HG03521 (cell line): ENCODE data around the gene NPHP1.
"Not testable (repeated sequence)": the region's sequence is repeated elsewhere in the genome, so short reads cannot be mapped to it uniquely, and the experiment has no call there.

Source experiments
- ATAC-seq: cut with Tn5 transposase; IDR thresholded peaks from one replicate; pipeline ENCODE4 v1.9.1; 2021; ENCODE audit warnings: mild to moderate bottlenecking, moderate library complexity; ENCODE audit not compliant: unreplicated experiment

Gene NPHP1

GRCh38 chr2:110198016-110198415, 6.8 kb downstream of the NPHP1 start:
- ATAC-seq = no peak

- no peak for ATAC-seq
Measured at GRCh38 chr2:110197452-110197851, 7.4 kb downstream of the NPHP1 start.

DNA sequence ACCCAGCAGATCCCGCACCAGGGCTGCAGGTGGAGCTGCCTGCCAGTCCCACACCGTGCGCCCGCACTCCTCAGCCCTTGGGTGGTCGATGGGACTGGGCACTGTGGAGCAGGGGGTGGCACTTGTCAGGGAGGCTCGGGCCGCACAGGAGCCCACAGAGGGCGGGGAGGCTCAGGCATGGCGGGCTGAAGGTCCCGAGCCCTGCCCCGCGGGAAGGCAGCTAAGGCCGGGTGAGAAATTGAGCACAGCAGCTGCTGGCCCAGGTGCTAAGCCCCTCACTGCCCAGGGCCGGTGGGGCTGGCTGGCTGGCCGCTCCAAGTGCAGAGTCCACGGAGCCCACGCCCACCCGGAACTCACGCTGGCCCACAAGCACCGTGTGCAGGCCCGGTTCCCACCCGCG, 14.6 kb downstream of the NPHP1 start:
- not testable (repeated sequence) for ATAC-seq

- no peak for ATAC-seq
Measured at GRCh38 chr2:110182449-110182848, 22.4 kb downstream of the NPHP1 start.

DNA sequence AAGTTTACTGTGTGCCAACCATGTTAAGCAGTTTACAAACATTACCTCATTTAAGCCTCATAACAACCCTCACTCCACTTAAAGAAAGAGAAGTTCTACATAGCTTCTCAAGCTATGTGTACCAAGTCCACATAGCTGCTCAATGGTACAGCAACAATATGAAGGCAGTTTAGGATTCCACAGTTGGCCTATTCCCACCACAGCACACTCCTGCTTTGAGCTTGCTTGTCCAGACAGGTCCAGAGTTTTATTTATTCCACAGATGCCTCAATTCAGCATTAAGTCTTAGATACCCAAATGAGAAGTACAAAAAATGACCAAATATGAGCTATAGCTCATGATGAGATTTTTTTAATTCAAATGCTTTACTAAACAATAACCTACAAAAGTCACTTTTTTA, 24.8 kb downstream of the NPHP1 start:
- no peak for ATAC-seq

DNA sequence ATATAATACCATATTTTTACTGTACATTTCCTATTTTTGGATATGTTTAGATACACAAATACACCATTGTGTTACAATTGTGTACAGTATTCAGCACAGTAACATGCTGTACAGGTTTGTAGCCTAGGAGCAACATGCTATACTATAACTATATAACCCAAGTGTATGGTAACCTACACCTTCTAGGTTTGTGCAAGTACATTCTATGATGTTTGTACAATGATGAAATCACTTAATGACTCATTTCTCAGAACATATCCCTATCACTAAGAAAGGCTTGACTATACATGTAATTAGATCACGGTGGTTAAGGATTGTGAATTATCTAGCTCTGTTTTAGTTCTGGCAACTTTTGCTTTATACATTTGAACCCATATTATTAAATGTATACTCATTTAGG, 31.3 kb downstream of the NPHP1 start:
- no peak for ATAC-seq

DNA sequence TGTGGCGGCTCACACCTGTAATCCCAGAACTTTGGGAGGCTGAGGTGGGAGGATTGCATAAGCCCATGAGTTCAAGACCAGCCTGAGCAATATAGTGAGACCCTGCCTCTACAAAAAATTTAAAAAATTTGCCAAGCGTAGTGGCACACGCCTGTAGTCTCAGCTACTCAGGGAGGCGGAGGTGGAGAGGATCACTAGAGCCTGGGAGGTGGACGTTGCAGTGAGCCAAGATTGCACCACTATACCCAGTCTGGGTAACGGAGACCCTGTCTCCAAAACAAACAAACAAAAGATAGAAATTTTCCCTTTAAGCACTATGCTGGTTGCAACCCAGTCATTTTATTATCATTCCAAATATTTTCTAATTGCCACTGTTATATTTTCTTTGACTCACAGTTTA, 32.3 kb downstream of the NPHP1 start:
- ATAC-seq = no peak

DNA sequence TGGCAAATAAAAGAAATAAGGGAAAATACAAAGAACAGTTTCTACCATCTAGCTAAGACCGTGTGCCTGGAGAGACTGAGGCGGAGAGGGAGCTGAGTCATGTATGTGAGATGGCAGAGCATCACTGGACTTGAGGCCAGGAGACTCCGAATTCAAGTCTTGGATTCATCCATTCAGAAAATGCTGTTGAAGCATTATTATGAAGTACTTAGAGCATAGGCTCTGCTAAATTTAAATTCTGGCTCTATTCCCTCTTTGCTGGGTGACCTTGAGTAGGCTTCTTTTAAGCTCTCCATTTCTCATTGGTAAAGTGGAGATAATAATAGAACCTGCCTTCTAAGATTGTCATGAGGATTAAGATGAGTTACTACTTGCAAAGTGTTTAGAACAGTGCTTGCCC, 34.7 kb downstream of the NPHP1 start:
- ATAC-seq = no peak

- no peak for ATAC-seq
Measured at GRCh38 chr2:110167326-110168000, 37.4 kb downstream of the NPHP1 start.

DNA sequence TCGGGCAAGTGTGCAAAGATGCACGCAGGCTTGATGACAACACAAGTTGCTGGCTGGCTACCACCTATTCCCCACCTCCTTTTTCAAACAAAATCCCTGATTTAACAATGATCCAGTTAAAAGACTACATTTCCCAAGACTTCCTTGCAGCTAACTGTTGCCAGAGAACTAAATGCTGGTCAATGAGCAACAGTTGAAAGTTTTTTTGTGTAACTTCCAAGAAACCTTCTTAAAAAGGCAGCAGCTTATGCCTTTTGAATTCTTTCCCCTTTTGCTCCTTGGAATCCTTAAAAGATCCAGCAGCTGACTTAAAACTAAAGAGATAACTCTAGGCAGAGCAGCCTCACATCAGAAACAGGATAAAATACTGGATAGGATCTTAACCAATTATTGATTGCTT, 38.5 kb downstream of the NPHP1 start:
- ATAC-seq = no peak

DNA sequence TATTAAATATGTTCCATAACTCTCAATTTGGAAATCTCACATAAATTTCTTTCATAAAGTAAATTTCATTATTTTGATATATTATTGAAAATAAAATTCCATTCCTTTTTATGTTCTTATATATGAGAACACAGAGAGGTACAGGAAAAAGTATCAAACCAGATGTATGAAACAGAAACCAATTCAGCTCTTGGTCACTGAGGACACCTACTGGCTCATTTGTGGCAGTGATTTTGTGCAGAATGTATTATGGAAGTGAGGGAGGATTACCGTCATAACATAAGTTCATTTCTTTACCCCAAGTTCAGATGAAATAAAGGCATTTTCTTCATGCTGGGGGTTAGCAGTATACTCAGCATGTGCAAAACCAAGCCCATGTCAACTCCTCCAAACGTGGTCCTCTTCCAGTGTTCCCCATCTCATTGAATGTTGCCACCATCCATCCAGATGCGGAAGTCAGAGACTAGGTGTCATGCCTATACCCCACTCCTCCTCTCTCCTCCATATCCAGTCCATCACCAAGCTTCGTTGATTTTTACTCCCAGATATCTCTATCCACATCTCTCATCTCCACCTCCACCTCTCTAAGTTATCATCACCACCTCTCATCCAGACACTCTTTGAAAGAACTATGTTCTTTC, 47.5 kb downstream of the NPHP1 start:
- peak; percentile 67 for ATAC-seq

GRCh38 chr2:110154828-110155227, 50.0 kb downstream of the NPHP1 start:
- not testable (repeated sequence) for ATAC-seq

GRCh38 chr2:110154188-110154587, 50.6 kb downstream of the NPHP1 start:
- not testable (repeated sequence) for ATAC-seq

DNA sequence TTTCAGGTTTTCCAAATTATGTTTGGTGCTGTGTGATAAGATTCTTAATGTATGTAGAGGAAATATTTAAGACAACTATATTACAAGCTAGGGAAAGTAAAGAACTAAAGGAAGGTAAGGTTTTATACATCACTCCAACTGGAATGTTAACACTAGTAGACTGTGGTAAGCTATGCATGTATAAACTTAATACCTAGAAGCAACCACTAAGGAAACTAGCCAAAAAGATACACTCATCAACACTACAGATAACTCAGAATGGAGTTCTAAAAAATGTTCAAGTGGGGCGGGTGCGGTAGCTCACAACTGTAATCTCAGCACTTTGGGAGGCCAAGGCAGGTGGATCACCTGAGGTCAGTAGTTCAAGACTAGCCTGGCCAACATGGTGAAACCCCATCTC, 51.4 kb downstream of the NPHP1 start:
- ATAC-seq = no peak

- ATAC-seq = no peak
Measured at GRCh38 chr2:110152943-110153342, 51.9 kb downstream of the NPHP1 start.

GRCh38 chr2:110149330-110150220, 55.2 kb downstream of the NPHP1 start:
- ATAC-seq = no peak

- ATAC-seq = no peak
Measured at GRCh38 chr2:110146945-110147332, 57.9 kb downstream of the NPHP1 start.

DNA sequence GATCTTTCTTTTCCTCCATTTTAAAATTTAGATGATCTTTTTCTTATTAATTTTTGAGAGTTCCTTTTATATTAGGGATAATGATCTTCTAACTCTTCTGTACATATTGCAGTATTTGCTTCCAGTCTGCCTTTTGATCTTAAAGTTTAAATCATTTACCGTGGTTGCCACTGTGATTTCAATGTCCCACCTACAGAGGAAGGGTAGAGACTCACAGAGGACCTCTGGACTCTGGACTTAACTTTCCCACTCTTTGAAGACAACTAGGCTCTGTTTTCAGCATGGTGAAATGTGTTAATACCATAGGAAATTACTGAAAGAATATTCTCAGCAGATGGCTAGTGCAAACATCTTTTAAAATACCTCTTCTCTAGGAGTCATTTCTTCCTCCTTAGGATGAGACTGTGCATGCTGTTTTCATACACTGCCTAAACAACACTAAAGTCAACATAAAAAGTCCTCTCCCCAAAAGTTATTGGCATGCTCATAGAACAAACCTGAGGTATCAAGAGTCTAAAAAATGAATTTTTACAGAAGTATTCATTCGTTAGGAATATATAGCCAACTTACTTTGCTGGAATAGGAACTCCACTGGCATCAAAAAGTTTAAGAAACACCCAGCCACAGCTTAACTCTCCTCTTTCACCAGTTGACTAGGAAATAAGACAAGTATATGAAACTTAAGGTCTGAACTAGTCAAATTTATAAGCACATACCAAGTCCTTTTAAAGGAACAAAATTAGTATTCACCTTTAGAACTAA, 58.4 kb downstream of the NPHP1 start:
- no peak for ATAC-seq

GRCh38 chr2:110143982-110144381, 60.8 kb downstream of the NPHP1 start:
- peak; percentile 56 for ATAC-seq

DNA sequence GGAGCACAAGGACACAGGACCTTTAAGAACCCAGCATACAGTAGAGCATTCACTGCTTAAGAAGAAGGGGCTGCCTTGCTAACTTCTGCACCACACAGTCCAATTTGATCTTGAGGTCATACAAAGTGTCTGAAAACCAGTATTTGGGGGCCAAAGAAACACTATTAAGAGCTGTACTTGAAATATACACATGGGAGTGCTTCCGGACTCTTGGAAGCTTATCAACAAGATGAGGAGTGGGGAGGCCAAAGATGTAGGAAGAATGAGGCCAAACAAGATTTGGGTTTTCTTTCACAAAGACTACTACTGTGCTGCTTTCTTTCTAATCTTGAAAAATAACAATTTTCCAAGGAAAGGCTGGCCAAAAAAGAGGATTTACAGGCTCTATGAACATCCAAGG, 64.4 kb downstream of the NPHP1 start:
- no peak for ATAC-seq

- no peak for ATAC-seq
Measured at GRCh38 chr2:110134025-110134424, 70.8 kb downstream of the NPHP1 start.
